Measurements from ENCODE around the gene MORC3.

The MORC3 gene

GRCh38 chr21:36320421-36321324, 676 bp downstream of the MORC3 start:
- peak overlapping the region; percentile 84 for H3K4me3 ChIP-seq (ENCODE audit: low read length)
- TF ChIP-seq CTCF (IDR thresholded peaks at IDR 0.05; ENCODE audit: insufficient read depth, low read depth, low read length, missing control alignments) = no peak
- peak; percentile 90 for DNase-seq (ENCODE audit: low read depth)

- TF ChIP-seq CTCF (IDR thresholded peaks at IDR 0.05; ENCODE audit: insufficient read depth, low read depth, low read length, missing control alignments) = no peak
- DNase-seq (ENCODE audit: low read depth) = peak; percentile 42
- peak overlapping the region; percentile 84 for H3K4me3 ChIP-seq (ENCODE audit: low read length)
These were observed 1.5 kb downstream of the MORC3 start for GRCh38 chr21:36321325-36322082.

- no peak for DNase-seq (ENCODE audit: low read depth)
- TF ChIP-seq CTCF (IDR thresholded peaks at IDR 0.05; ENCODE audit: insufficient read depth, low read depth, low read length, missing control alignments) = no peak
These were observed 2.1 kb downstream of the MORC3 start for GRCh38 chr21:36322083-36322424.

GRCh38 chr21:36323032-36323431, 3.0 kb downstream of the MORC3 start:
- DNase-seq (ENCODE audit: low read depth) = peak; percentile 57
- no peak overlapping the region for H3K4me3 ChIP-seq (ENCODE audit: low read length)
- TF ChIP-seq CTCF (IDR thresholded peaks at IDR 0.05; ENCODE audit: insufficient read depth, low read depth, low read length, missing control alignments) = no peak

More at GRCh38 chr21:36322083-36322424, 2.1 kb downstream of the MORC3 start:
- H3K4me3 ChIP-seq (ENCODE audit: low read length) = peak overlapping the region; percentile 84

- peak; percentile 73 for DNase-seq (ENCODE audit: low read depth)
- no peak overlapping the region for H3K4me3 ChIP-seq (ENCODE audit: low read length)
- no peak for TF ChIP-seq CTCF (IDR thresholded peaks at IDR 0.05; ENCODE audit: insufficient read depth, low read depth, low read length, missing control alignments)
These were observed 5.5 kb downstream of the MORC3 start for GRCh38 chr21:36325373-36326010.

- DNase-seq (ENCODE audit: low read depth) = peak; percentile 57
- no peak overlapping the region for H3K4me3 ChIP-seq (ENCODE audit: low read length)
- TF ChIP-seq CTCF (IDR thresholded peaks at IDR 0.05; ENCODE audit: insufficient read depth, low read depth, low read length, missing control alignments) = peak; percentile 77
These were observed 10.9 kb downstream of the MORC3 start for GRCh38 chr21:36330904-36331303.
